ENCODE results near the gene WDR72. TPM values are rescaled to one million over a fixed set of nuclear protein-coding genes. Genes with fewer than 3 reads are reported as not detected.

Gene WDR72
- total RNA-seq, 2 experiments from 2014 or later = not detected

GRCh38 chr15:53490341-53490740 lies 269.1 kb downstream of the WDR72 start:
- peaks cover 2% of the 10 kb centered on the region for H3K9me3 Mint-ChIP-seq
- H3K4me3 Mint-ChIP-seq = no peak overlapping the region
- H3K36me3 Mint-ChIP-seq = no peaks in the 10 kb centered on the region
- no peak for DNase-seq
- no peaks in the 10 kb centered on the region for H3K4me1 Mint-ChIP-seq
- peaks cover 3% of the 10 kb centered on the region for H3K27me3 Mint-ChIP-seq
- no peak overlapping the region for H3K27ac Mint-ChIP-seq

- no peaks in the 10 kb centered on the region for H3K27me3 Mint-ChIP-seq
- H3K4me3 Mint-ChIP-seq = no peak overlapping the region
- no peak overlapping the region for H3K27ac Mint-ChIP-seq
- H3K36me3 Mint-ChIP-seq = no peaks in the 10 kb centered on the region
- no peaks in the 10 kb centered on the region for H3K9me3 Mint-ChIP-seq
- DNase-seq = no peak
- H3K4me1 Mint-ChIP-seq = no peaks in the 10 kb centered on the region
Observed at GRCh38 chr15:53482055-53482454, 277.4 kb downstream of the WDR72 start.

GRCh38 chr15:53477981-53478766 lies 281.3 kb downstream of the WDR72 start:
- no peaks in the 10 kb centered on the region for H3K27me3 Mint-ChIP-seq

GRCh38 chr15:53473886-53474285 lies 285.6 kb downstream of the WDR72 start:
- no peaks in the 10 kb centered on the region for H3K27me3 Mint-ChIP-seq
- no peaks in the 10 kb centered on the region for H3K4me1 Mint-ChIP-seq
- H3K9me3 Mint-ChIP-seq = peaks cover 4% of the 10 kb centered on the region
- DNase-seq = no peak
- no peak overlapping the region for H3K27ac Mint-ChIP-seq
- no peak overlapping the region for H3K4me3 Mint-ChIP-seq
- no peaks in the 10 kb centered on the region for H3K36me3 Mint-ChIP-seq

More at GRCh38 chr15:53477981-53478766, 281.3 kb downstream of the WDR72 start:
- Mint-ChIP-seq H3K27ac (no peak overlapping the region), H3K9me3 (no peaks in the 10 kb centered on the region), H3K4me1 (no peaks in the 10 kb centered on the region), H3K4me3 (no peak overlapping the region), H3K36me3 (no peaks in the 10 kb centered on the region)
- no peak for DNase-seq

- H3K4me1 Mint-ChIP-seq = no peaks in the 10 kb centered on the region
- H3K27me3 Mint-ChIP-seq = no peaks in the 10 kb centered on the region
Observed at GRCh38 chr15:53473435-53473834, 286.0 kb downstream of the WDR72 start.

GRCh38 chr15:53472883-53473282 lies 286.6 kb downstream of the WDR72 start:
- H3K36me3 Mint-ChIP-seq = no peaks in the 10 kb centered on the region
- H3K27ac Mint-ChIP-seq = no peak overlapping the region
- peaks cover 4% of the 10 kb centered on the region for H3K9me3 Mint-ChIP-seq
- H3K4me1 Mint-ChIP-seq = no peaks in the 10 kb centered on the region
- DNase-seq = no peak
- H3K27me3 Mint-ChIP-seq = no peaks in the 10 kb centered on the region
- H3K4me3 Mint-ChIP-seq = no peak overlapping the region

More at GRCh38 chr15:53473435-53473834, 286.0 kb downstream of the WDR72 start:
- Mint-ChIP-seq H3K36me3 (no peaks in the 10 kb centered on the region), H3K9me3 (peaks cover 4% of the 10 kb centered on the region), H3K4me3 (no peak overlapping the region), H3K27ac (no peak overlapping the region)
- DNase-seq = no peak

- Mint-ChIP-seq H3K27me3 (no peaks in the 10 kb centered on the region), H3K9me3 (peaks cover 4% of the 10 kb centered on the region), H3K27ac (no peak overlapping the region), H3K4me3 (no peak overlapping the region), H3K36me3 (no peaks in the 10 kb centered on the region), H3K4me1 (no peaks in the 10 kb centered on the region)
- no peak for DNase-seq
Observed at GRCh38 chr15:53472210-53472609, 287.3 kb downstream of the WDR72 start.

GRCh38 chr15:53470743-53471142 lies 288.7 kb downstream of the WDR72 start:
- Mint-ChIP-seq H3K4me1 (no peaks in the 10 kb centered on the region), H3K9me3 (peaks cover 4% of the 10 kb centered on the region), H3K27me3 (no peaks in the 10 kb centered on the region), H3K36me3 (no peaks in the 10 kb centered on the region), H3K27ac (no peak overlapping the region), H3K4me3 (no peak overlapping the region)
- no peak for DNase-seq

- no peak overlapping the region for H3K4me3 Mint-ChIP-seq
- no peaks in the 10 kb centered on the region for H3K27me3 Mint-ChIP-seq
- H3K9me3 Mint-ChIP-seq = peaks cover 4% of the 10 kb centered on the region
- H3K36me3 Mint-ChIP-seq = no peaks in the 10 kb centered on the region
- H3K4me1 Mint-ChIP-seq = no peaks in the 10 kb centered on the region
- no peak overlapping the region for H3K27ac Mint-ChIP-seq
- no peak for DNase-seq
Observed at GRCh38 chr15:53469422-53469821, 290.0 kb downstream of the WDR72 start.

Other genes starting within 250 kb of the WDR72 start
- not detected for gene UNC13C, start 218.8 kb upstream of the WDR72 start, total RNA-seq